ENCODE data around the gene TSEN2. TPM values are rescaled to one million over a fixed set of nuclear protein-coding genes. Genes with fewer than 3 reads are reported as not detected.
A peak's percentile ranks its signal among the peaks of the same experiment; 100 is the strongest.
"Not testable (repeated sequence)": the region's sequence is repeated elsewhere in the genome, so short reads cannot be mapped to it uniquely, and the experiment has no call there.

The TSEN2 gene
- total RNA-seq, 1 experiment from 2014 or later, result 22.0 TPM

GRCh38 chr3:12447075-12447474 is 37.2 kb upstream of the TSEN2 start:
- Histone ChIP-seq H3K36me3 (ENCODE audit: control insufficient read depth, insufficient read depth, low read length) (no peaks in the 10 kb centered on the region), H3K4me3 (ENCODE audit: low read depth in 2 of 2, low read length in 2 of 2) (no peak overlapping the region), H3K27me3 (ENCODE audit: control insufficient read depth, insufficient read depth, low read length) (no peaks in the 10 kb centered on the region), H3K4me1 (ENCODE audit: control insufficient read depth, insufficient read depth, low read length) (peaks cover 27% of the 10 kb centered on the region), H3K9me3 (ENCODE audit: control insufficient read depth, insufficient read depth, low read depth, low read length) (no peaks in the 10 kb centered on the region), H3K27ac (ENCODE audit: low read length) (peak overlapping the region; percentile 98)
- TF ChIP-seq CTCF (IDR thresholded peaks at IDR 0.05) (no peak), SIN3A (IDR thresholded peaks at IDR 0.05; ENCODE audit: borderline replicate concordance, insufficient read depth, low read depth, low read length) (no peak), REST (IDR thresholded peaks at IDR 0.05; ENCODE audit: insufficient read depth in 1 of 2, low read depth in 2 of 2, low read length in 1 of 2) (no peak), POLR2AphosphoS5 (IDR thresholded peaks at IDR 0.05; ENCODE audit: low read depth, low read length) (no peak), TCF7L2 (IDR thresholded peaks at IDR 0.05; ENCODE audit: low read depth, low read length) (no peak)
- in situ Hi-C loops (cut with HindIII; ENCODE audit: low pct_unique_long_range_greater_than_20kb, low sequenced_read_pairs) (no loop called here), intact Hi-C loops (cut with micrococcal nuclease; ENCODE audit: unreplicated experiment) (no loop called here)
- ChIA-PET POLR2A (no interaction called here), CTCF (no interaction called here)
- no TSS peak for BruUV-seq (replicated peaks)
- ATAC-seq (no peak), DNase-seq (ENCODE audit: low read depth, low spot score) (no peak)

- H3K9me3 ChIP-seq (ENCODE audit: control insufficient read depth, insufficient read depth, low read depth, low read length); H3K27me3 ChIP-seq (ENCODE audit: control insufficient read depth, insufficient read depth, low read length); ATAC-seq; H3K36me3 ChIP-seq (ENCODE audit: control insufficient read depth, insufficient read depth, low read length); DNase-seq (ENCODE audit: low read depth, low spot score); intact Hi-C loops (cut with micrococcal nuclease; ENCODE audit: unreplicated experiment); in situ Hi-C loops (cut with HindIII; ENCODE audit: low pct_unique_long_range_greater_than_20kb, low sequenced_read_pairs); BruUV-seq (replicated peaks); H3K4me3 ChIP-seq (ENCODE audit: low read depth in 2 of 2, low read length in 2 of 2); POLR2A ChIA-PET; CTCF ChIA-PET: not testable (repeated sequence)
- H3K4me1 ChIP-seq (ENCODE audit: control insufficient read depth, insufficient read depth, low read length), result peaks cover 25% of the 10 kb centered on the region
- H3K27ac ChIP-seq (ENCODE audit: low read length), result peak overlapping the region; percentile 98; the same call in 1 of the 2 replicates
Measured at GRCh38 chr3:12448404-12449202, 35.7 kb upstream of the TSEN2 start.
